Gastroesophageal sphincter (tissue), 4 donors: Measurements from ENCODE around the gene TMEM200A. TPM values are rescaled to one million over a fixed set of nuclear protein-coding genes. Genes with fewer than 3 reads are reported as not detected.

Experiments
- ATAC-seq: fragments of 150-250 bp; one replicate; pipeline ENCODE4 v1.9.1; 2016; ENCODE audit warnings: mild to moderate bottlenecking, moderate library complexity
- H3K27ac ChIP-seq, 4 donors: fragments of 200-600 bp; sonication (generic) in 3 of 4; 1 replicate in 3 of 4; 2 replicates in 1 of 4; pipeline ENCODE4 v1.5.1; 2016 to 2019
- H3K27me3 ChIP-seq: fragments of 200-600 bp; sonication (generic); one replicate; pipeline ENCODE4 v1.5.1; 2019
- H3K36me3 ChIP-seq, 2 donors: fragments of 200-600 bp; sonication (generic); one replicate each; pipeline ENCODE4 v1.5.1; 2019; ENCODE audit warnings: control low read depth in 1 of 2
- H3K4me1 ChIP-seq, 3 donors: fragments of 200-600 bp; sonication (generic); 1 replicate in 2 of 3; 2 replicates in 1 of 3; pipeline ENCODE4 v1.5.1; 2016 to 2019; ENCODE audit warnings: control low read depth in 2 of 3
- H3K4me3 ChIP-seq, 2 donors: fragments of 200-600 bp; sonication (generic); one replicate each; pipeline ENCODE4 v1.5.1; 2019; ENCODE audit warnings: mild to moderate bottlenecking in 1 of 2, moderate library complexity in 1 of 2
- H3K9me3 ChIP-seq, 3 donors: fragments of 200-600 bp; sonication (generic); one replicate each; pipeline ENCODE4 v1.5.1; 2017 to 2019; ENCODE audit warnings: control low read depth in 2 of 3
- CTCF ChIP-seq, 4 experiments: fragments of 200-600 bp in 2 of 4; fragments of 450-650 bp in 2 of 4; sonication (generic) in 1 of 4; IDR thresholded peaks; one replicate each; pipeline ENCODE4 v1.5.1; 2017 to 2019; ENCODE audit warnings: antibody characterized with exemption in 4 of 4, mild to moderate bottlenecking in 2 of 4, moderate library complexity in 2 of 4
- EP300 ChIP-seq: sonication (generic); formaldehyde crosslinking; IDR thresholded peaks from one replicate; pipeline ENCODE4 v1.6.1; 2017; ENCODE audit warnings: antibody characterized with exemption, mild to moderate bottlenecking
- POLR2A ChIP-seq, 2 donors: fragments of 450-650 bp; IDR thresholded peaks; one replicate each; pipeline ENCODE4 v1.6.1; 2017; ENCODE audit warnings: antibody characterized with exemption in 2 of 2, mild to moderate bottlenecking in 2 of 2, moderate library complexity in 1 of 2
- POLR2AphosphoS5 ChIP-seq: sonication (generic); formaldehyde crosslinking; IDR thresholded peaks from one replicate; pipeline ENCODE4 v1.6.1; 2017; ENCODE audit warnings: antibody characterized with exemption
- WGBS, 2 donors: methylation state at CpG; one replicate each; pipeline ENCODE4 v1.1.5; 2018; ENCODE audit warnings: low coverage in 1 of 2; 5-methylcytosine and 5-hydroxymethylcytosine counted together
- total RNA-seq, 4 donors: library from RNA; depleted of rRNA; stranded (reverse); fragments of >200 nt; gene quantifications; one replicate each; pipeline ENCODE4 v1.1.0, GENCODE V29; 2016

The TMEM200A gene
- total RNA-seq, 4 donors from 2014 or later: 0.46 to 1.3 (median 0.87) TPM

- Histone ChIP-seq H3K4me3 (no peak overlapping the region), H3K36me3 (no peaks in the 10 kb centered on the region), H3K27ac (no peak overlapping the region), H3K9me3 (no peaks in the 10 kb centered on the region), H3K4me1 (no peaks in the 10 kb centered on the region), H3K27me3 (no peaks in the 10 kb centered on the region)
- TF ChIP-seq POLR2AphosphoS5 (no peak), POLR2A (IDR thresholded peaks at IDR 0.05) (no peak), CTCF (IDR thresholded peaks at IDR 0.05) (no peak), EP300 (no peak)
- no peak for ATAC-seq
- 38 to 92% methylated on average over 1 of the region's 1 CpG for WGBS, 2 donors
Observed at GRCh38 chr6:130376936-130377335, 11.1 kb downstream of the TMEM200A start.

- no peak overlapping the region for H3K27ac ChIP-seq
- no peak for ATAC-seq
- H3K36me3 ChIP-seq: no peaks in the 10 kb centered on the region
- no peaks in the 10 kb centered on the region for H3K4me1 ChIP-seq
- H3K4me3 ChIP-seq: no peak overlapping the region
- H3K27me3 ChIP-seq: no peaks in the 10 kb centered on the region
- H3K9me3 ChIP-seq: no peaks in the 10 kb centered on the region
- no peak for TF ChIP-seq POLR2A (IDR thresholded peaks at IDR 0.05)
Observed at GRCh38 chr6:130377371-130377770, 11.6 kb downstream of the TMEM200A start.

- Histone ChIP-seq H3K27me3 (no peaks in the 10 kb centered on the region), H3K36me3 (no peaks in the 10 kb centered on the region), H3K27ac (no peak overlapping the region), H3K9me3 (no peaks in the 10 kb centered on the region), H3K4me3 (no peak overlapping the region), H3K4me1 (no peaks in the 10 kb centered on the region)
- no peak for ATAC-seq
- WGBS, 2 donors: 85 to 100% methylated on average over 2 of the region's 2 CpGs
- TF ChIP-seq EP300 (no peak), POLR2AphosphoS5 (no peak), CTCF (IDR thresholded peaks at IDR 0.05) (no peak), POLR2A (IDR thresholded peaks at IDR 0.05) (no peak)
Observed at GRCh38 chr6:130377915-130378314, 12.1 kb downstream of the TMEM200A start.

GRCh38 chr6:130379223-130379622 is 13.4 kb downstream of the TMEM200A start:
- 76 to 88% methylated on average over 2 to 3 of the region's 3 CpGs for whole genome bisulfite sequencing, 2 donors
- no peak overlapping the region for H3K4me3 ChIP-seq
- no peaks in the 10 kb centered on the region for H3K4me1 ChIP-seq
- no peak overlapping the region for H3K27ac ChIP-seq
- H3K36me3 ChIP-seq: no peaks in the 10 kb centered on the region
- no peak for ATAC-seq
- no peaks in the 10 kb centered on the region for H3K9me3 ChIP-seq
- TF ChIP-seq CTCF (IDR thresholded peaks at IDR 0.05) (no peak), POLR2A (IDR thresholded peaks at IDR 0.05) (no peak), POLR2AphosphoS5 (no peak), EP300 (no peak)
- no peaks in the 10 kb centered on the region for H3K27me3 ChIP-seq

- ATAC-seq: no peak
Observed at GRCh38 chr6:130381012-130381411, 15.2 kb downstream of the TMEM200A start.

More at GRCh38 chr6:130381012-130381411, 15.2 kb downstream of the TMEM200A start:
- Histone ChIP-seq H3K27ac (no peak overlapping the region), H3K27me3 (no peaks in the 10 kb centered on the region), H3K4me1 (no peaks in the 10 kb centered on the region), H3K9me3 (no peaks in the 10 kb centered on the region), H3K4me3 (no peak overlapping the region), H3K36me3 (no peaks in the 10 kb centered on the region)
- TF ChIP-seq EP300 (no peak), POLR2A (IDR thresholded peaks at IDR 0.05) (no peak), CTCF (IDR thresholded peaks at IDR 0.05) (no peak), POLR2AphosphoS5 (no peak)
